Muscle layer of duodenum (tissue), 2 donors: ENCODE results near the gene PLEKHA6.
A peak's percentile ranks its signal among the peaks of the same experiment; 100 is the strongest.
"Not testable (repeated sequence)": the region's sequence is repeated elsewhere in the genome, so short reads cannot be mapped to it uniquely, and the experiment has no call there.

Experiments
- H3K27ac ChIP-seq: one replicate; pipeline ENCODE4 v1.7.0; 2013; ENCODE audit warnings: mild to moderate bottlenecking, low read length
- H3K27me3 ChIP-seq: one replicate; pipeline ENCODE4 v1.7.0; 2013; ENCODE audit warnings: low read depth, mild to moderate bottlenecking, control low read depth, low read length
- H3K36me3 ChIP-seq, 2 donors: one replicate each; pipeline ENCODE4 v1.7.0; 2013; ENCODE audit warnings: low read length in 2 of 2, control low read depth in 1 of 2, mild to moderate bottlenecking in 1 of 2; ENCODE audit not compliant: insufficient read depth in 2 of 2, control insufficient read depth in 1 of 2
- H3K4me1 ChIP-seq, 2 donors: one replicate each; pipeline ENCODE4 v1.7.0; 2013; ENCODE audit warnings: low read length in 2 of 2, mild to moderate bottlenecking in 2 of 2, control low read depth in 1 of 2, moderate library complexity in 1 of 2; ENCODE audit not compliant: insufficient read depth in 2 of 2, control insufficient read depth in 1 of 2
- H3K4me3 ChIP-seq, 2 donors: one replicate each; pipeline ENCODE4 v1.7.0; 2013; ENCODE audit warnings: low read length in 2 of 2, low read depth in 1 of 2, mild to moderate bottlenecking in 1 of 2
- H3K9me3 ChIP-seq, 2 donors: one replicate each; pipeline ENCODE4 v1.7.0; 2013; ENCODE audit warnings: low read length in 2 of 2, control low read depth in 1 of 2, mild to moderate bottlenecking in 1 of 2; ENCODE audit not compliant: control insufficient read depth in 1 of 2
- donor health status: healthy.

Gene PLEKHA6

GRCh38 chr1:204331847-204332487 lies 27.8 kb downstream of the PLEKHA6 start:
- H3K4me3 ChIP-seq, result no peak overlapping the region

DNA sequence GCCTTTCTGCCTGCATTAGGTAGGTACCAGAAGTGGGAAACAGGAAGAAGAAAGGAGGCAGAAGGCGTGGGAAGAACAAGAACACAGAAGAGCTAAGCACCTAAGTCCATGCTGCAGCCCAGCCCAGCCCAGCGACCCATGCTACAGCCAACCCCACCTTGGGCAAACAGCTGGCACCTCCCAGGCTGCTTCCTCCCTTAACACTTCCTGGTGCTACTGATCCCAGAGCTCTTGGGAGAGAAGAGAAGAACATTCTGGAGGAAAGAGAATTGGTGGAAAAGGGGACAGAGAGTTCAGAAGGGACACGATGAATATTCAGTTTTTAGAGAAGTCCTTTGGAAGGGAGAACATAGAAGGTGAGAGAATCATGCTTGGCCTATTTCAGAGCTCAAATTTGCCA lies 28.5 kb downstream of the PLEKHA6 start:
- no peaks in the 10 kb centered on the region for H3K27me3 ChIP-seq
- no peak overlapping the region for H3K4me3 ChIP-seq

More at GRCh38 chr1:204331847-204332487, 27.8 kb downstream of the PLEKHA6 start:
- H3K27ac ChIP-seq, result peak overlapping the region; percentile 82
- H3K27me3 ChIP-seq, result no peaks in the 10 kb centered on the region
- no peaks in the 10 kb centered on the region for H3K36me3 ChIP-seq
- H3K4me1 ChIP-seq, result peaks cover 0 to 12% of the 10 kb centered on the region in 2 donors
- H3K9me3 ChIP-seq, result no peaks in the 10 kb centered on the region

DNA sequence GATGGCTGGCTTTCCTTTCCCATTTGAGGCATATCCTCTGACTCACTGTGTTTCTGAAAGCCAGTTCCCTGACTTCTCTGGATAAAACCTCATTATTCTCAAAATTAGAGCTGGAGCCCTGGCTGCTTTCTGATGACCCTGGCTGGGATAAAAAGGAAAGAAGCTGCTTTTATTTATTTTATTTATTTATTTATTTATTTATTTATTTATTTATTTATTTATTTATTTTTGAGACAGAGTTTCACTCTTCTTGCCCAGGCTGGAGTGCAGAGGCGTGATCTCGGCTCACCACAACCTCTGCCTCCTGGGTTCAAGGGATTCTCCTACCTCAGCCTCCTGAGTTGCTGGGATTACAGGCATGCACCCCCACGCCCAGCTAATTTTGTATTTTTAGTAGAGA lies 31.9 kb downstream of the PLEKHA6 start:
- not testable (repeated sequence) for H3K27ac ChIP-seq, H3K9me3 ChIP-seq, H3K4me3 ChIP-seq, H3K4me1 ChIP-seq, H3K27me3 ChIP-seq, H3K36me3 ChIP-seq

More for the DNA sequence above, 28.5 kb downstream of the PLEKHA6 start:
- Histone ChIP-seq H3K9me3 (no peaks in the 10 kb centered on the region), H3K4me1 (peaks cover 0 to 12% of the 10 kb centered on the region in 2 donors), H3K36me3 (no peaks in the 10 kb centered on the region), H3K27ac (peak overlapping the region; percentile 82)

- no peaks in the 10 kb centered on the region for H3K36me3 ChIP-seq
- no peaks in the 10 kb centered on the region for H3K9me3 ChIP-seq
- no peaks in the 10 kb centered on the region for H3K27me3 ChIP-seq
- H3K4me1 ChIP-seq, result no peaks in the 10 kb centered on the region
- H3K4me3 ChIP-seq, result no peak overlapping the region
- no peak overlapping the region for H3K27ac ChIP-seq
Observed at GRCh38 chr1:204327359-204327758, 32.4 kb downstream of the PLEKHA6 start.

GRCh38 chr1:204326771-204327300 lies 32.9 kb downstream of the PLEKHA6 start:
- H3K27ac ChIP-seq, result no peak overlapping the region
- H3K4me1 ChIP-seq, result no peaks in the 10 kb centered on the region
- H3K27me3 ChIP-seq, result no peaks in the 10 kb centered on the region
- H3K36me3 ChIP-seq, result no peaks in the 10 kb centered on the region
- no peak overlapping the region for H3K4me3 ChIP-seq
- no peaks in the 10 kb centered on the region for H3K9me3 ChIP-seq

DNA sequence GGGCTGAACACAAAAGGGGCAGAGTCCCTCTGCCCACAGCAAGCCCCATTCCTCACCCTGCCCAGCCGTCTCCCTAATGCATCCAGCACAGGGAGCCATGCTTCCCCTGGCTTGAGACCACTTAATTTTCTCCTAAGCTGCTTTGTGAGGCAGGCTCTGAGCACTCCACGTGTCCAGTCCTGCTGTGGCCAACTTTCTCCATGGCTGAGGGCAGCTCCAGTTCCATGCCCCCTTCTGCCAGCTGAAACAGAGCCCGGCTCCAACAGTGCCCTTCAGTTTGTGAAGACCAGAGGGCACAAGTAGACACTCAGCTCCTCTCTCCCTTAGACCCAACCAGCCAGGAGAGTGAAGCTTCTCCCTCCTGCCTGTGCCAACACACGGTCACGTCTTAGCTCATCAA lies 33.8 kb downstream of the PLEKHA6 start:
- no peak overlapping the region for H3K4me3 ChIP-seq
- H3K27ac ChIP-seq, result no peak overlapping the region

GRCh38 chr1:204323887-204324286 lies 35.8 kb downstream of the PLEKHA6 start:
- no peak overlapping the region for H3K4me3 ChIP-seq
- no peak overlapping the region for H3K27ac ChIP-seq
- no peaks in the 10 kb centered on the region for H3K9me3 ChIP-seq

More for the DNA sequence above, 33.8 kb downstream of the PLEKHA6 start:
- no peaks in the 10 kb centered on the region for H3K27me3 ChIP-seq
- H3K9me3 ChIP-seq, result no peaks in the 10 kb centered on the region
- no peaks in the 10 kb centered on the region for H3K36me3 ChIP-seq
- no peaks in the 10 kb centered on the region for H3K4me1 ChIP-seq

GRCh38 chr1:204322339-204322868 lies 37.3 kb downstream of the PLEKHA6 start:
- H3K27ac ChIP-seq, result peak overlapping the region; percentile 21

More at GRCh38 chr1:204323887-204324286, 35.8 kb downstream of the PLEKHA6 start:
- Histone ChIP-seq H3K27me3 (no peaks in the 10 kb centered on the region), H3K4me1 (peaks cover 0 to 4% of the 10 kb centered on the region in 2 donors), H3K36me3 (no peaks in the 10 kb centered on the region)

DNA sequence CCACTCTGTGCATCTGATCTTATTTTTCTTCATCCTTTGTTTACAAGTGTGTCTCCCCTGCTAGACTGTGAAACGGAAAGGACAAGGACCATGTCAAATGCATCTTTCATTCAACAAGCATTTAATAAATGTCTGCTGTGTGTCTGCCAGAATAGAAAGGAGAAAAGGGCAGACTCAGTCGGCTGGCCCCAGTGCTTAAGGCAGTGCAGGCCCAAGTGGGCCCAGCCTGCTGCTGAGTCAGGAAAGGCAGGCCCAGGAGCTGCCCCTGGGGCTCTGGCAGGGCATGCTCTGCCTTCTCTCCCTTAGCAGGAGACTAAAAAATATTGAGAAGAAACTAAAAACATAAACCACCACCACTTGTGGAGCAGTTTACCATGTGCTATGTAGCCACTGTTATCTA lies 38.1 kb downstream of the PLEKHA6 start:
- Histone ChIP-seq H3K9me3 (no peaks in the 10 kb centered on the region), H3K4me3 (no peak overlapping the region), H3K27ac (peak overlapping the region; percentile 21), H3K36me3 (no peaks in the 10 kb centered on the region), H3K4me1 (peaks cover 0 to 4% of the 10 kb centered on the region in 2 donors), H3K27me3 (no peaks in the 10 kb centered on the region)

More at GRCh38 chr1:204322339-204322868, 37.3 kb downstream of the PLEKHA6 start:
- Histone ChIP-seq H3K4me3 (no peak overlapping the region), H3K9me3 (no peaks in the 10 kb centered on the region), H3K36me3 (no peaks in the 10 kb centered on the region), H3K4me1 (peaks cover 0 to 4% of the 10 kb centered on the region in 2 donors), H3K27me3 (no peaks in the 10 kb centered on the region)

DNA sequence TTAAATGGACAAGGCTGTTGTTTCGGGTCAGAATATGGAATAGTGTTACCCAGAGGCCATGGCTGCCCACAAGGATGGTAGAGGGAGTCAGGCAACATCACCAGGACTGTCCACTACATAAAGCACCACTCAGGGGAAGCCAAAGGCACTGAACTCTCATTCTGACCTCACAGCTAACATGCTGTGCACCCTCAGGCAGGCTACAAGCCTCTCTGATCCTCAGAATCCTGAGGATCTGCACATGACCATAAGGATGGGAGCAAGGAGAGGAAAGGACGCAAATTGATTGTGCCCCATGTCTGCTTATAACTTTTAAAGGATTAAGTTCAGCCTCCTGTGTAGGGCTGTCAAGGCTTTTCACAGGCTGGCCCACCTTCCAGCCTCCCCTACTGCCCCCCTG lies 38.7 kb downstream of the PLEKHA6 start:
- Histone ChIP-seq H3K4me3 (no peak overlapping the region), H3K4me1 (peaks cover 0 to 4% of the 10 kb centered on the region in 2 donors), H3K9me3 (no peaks in the 10 kb centered on the region), H3K36me3 (no peaks in the 10 kb centered on the region), H3K27me3 (no peaks in the 10 kb centered on the region), H3K27ac (peak overlapping the region; percentile 58)

- Histone ChIP-seq H3K27me3 (no peaks in the 10 kb centered on the region), H3K36me3 (no peaks in the 10 kb centered on the region), H3K9me3 (no peaks in the 10 kb centered on the region), H3K27ac (peak overlapping the region; percentile 58), H3K4me3 (no peak overlapping the region), H3K4me1 (peaks cover 0 to 4% of the 10 kb centered on the region in 2 donors)
Observed at GRCh38 chr1:204320382-204320804, 39.3 kb downstream of the PLEKHA6 start.
